Upper lobe of left lung (tissue), 6 donors: ENCODE measurements around the gene EML5. TPM values are rescaled to one million over a fixed set of nuclear protein-coding genes. Genes with fewer than 3 reads are reported as not detected.
A peak's percentile ranks its signal among the peaks of the same experiment; 100 is the strongest.

ENCODE experiments used
- ATAC-seq, 2 donors: fragments of 200-7000 bp; cut with Tn5 transposase; one replicate each; pipeline ENCODE4 v1.9.1; 2022; ENCODE audit warnings: mild to moderate bottlenecking in 2 of 2, moderate library complexity in 2 of 2; ENCODE audit not compliant: low FRiP score in 2 of 2
- DNase-seq, 2 donors: peaks; one replicate each; pipeline ENCODE4 v3.0.0-alpha.2; 2019 to 2020
- H3K27ac ChIP-seq, 4 donors: fragments of 200-600 bp; sonication (generic); one replicate each; pipeline ENCODE4 v1.5.1; 2016 to 2019
- H3K27me3 ChIP-seq, 4 donors: fragments of 200-600 bp; sonication (generic); one replicate each; pipeline ENCODE4 v1.5.1; 2017 to 2019
- H3K36me3 ChIP-seq, 4 donors: fragments of 200-600 bp; sonication (generic); one replicate each; pipeline ENCODE4 v1.5.1; 2016 to 2019
- H3K4me1 ChIP-seq, 4 donors: fragments of 200-600 bp; sonication (generic); one replicate each; pipeline ENCODE4 v1.5.1; 2018 to 2019
- H3K4me3 ChIP-seq, 4 donors: fragments of 200-600 bp; sonication (generic); one replicate each; pipeline ENCODE4 v1.5.1; 2017 to 2019; ENCODE audit warnings: mild to moderate bottlenecking in 2 of 4, moderate library complexity in 1 of 4
- H3K9me3 ChIP-seq, 4 donors: fragments of 200-600 bp; sonication (generic); one replicate each; pipeline ENCODE4 v1.5.1; 2018 to 2019
- CTCF ChIP-seq, 6 experiments: fragments of 450-650 bp in 4 of 6; fragments of 200-600 bp in 2 of 6; sonication (generic) in 2 of 6; IDR thresholded peaks; one replicate each; pipeline ENCODE4 v1.5.1; 2016 to 2019; ENCODE audit warnings: antibody characterized with exemption in 6 of 6
- EP300 ChIP-seq, 4 donors: sonication (generic); formaldehyde crosslinking; IDR thresholded peaks; one replicate each; pipeline ENCODE4 v1.5.1; 2017; ENCODE audit warnings: antibody characterized with exemption in 4 of 4, control low read depth in 2 of 4
- POLR2A ChIP-seq, 4 donors: fragments of 450-650 bp; IDR thresholded peaks; one replicate each; pipeline ENCODE4 v1.5.1; 2016 to 2017; ENCODE audit warnings: antibody characterized with exemption in 4 of 4, mild to moderate bottlenecking in 2 of 4
- POLR2AphosphoS5 ChIP-seq, 2 donors: sonication (generic); formaldehyde crosslinking; IDR thresholded peaks; one replicate each; pipeline ENCODE4 v1.5.1; 2017; ENCODE audit warnings: antibody characterized with exemption in 2 of 2
- WGBS, 2 donors: methylation state at CpG; one replicate each; pipeline ENCODE4 v1.1.5; 2017 to 2018; 5-methylcytosine and 5-hydroxymethylcytosine counted together
- total RNA-seq, 6 donors: library from RNA; depleted of rRNA in 4 of 6; stranded (reverse); fragments of >200 nt in 4 of 6; gene quantifications; one replicate each; pipeline versions ENCODE4 v1.1.0 to v1.2.1, GENCODE V29; 2016 to 2021
- donor health status: DM: no; HTN: no; CAD: no; lungs with moderate emphysema.
- donor health status: DM: no; HTN: yes; CAD: no; lungs with severe emphysema.

Gene EML5
- total RNA-seq, 6 donors from 2014 or later = 0.98 to 10.5 (median 3.3) TPM

GRCh38 chr14:88616697-88617096, 176.1 kb downstream of the EML5 start:
- H3K4me3 ChIP-seq = no peak overlapping the region
- H3K9me3 ChIP-seq = no peaks in the 10 kb centered on the region
- H3K27ac ChIP-seq = no peak overlapping the region
- H3K4me1 ChIP-seq = peaks cover 0 to 3% (median 0%) of the 10 kb centered on the region in 4 donors
- H3K36me3 ChIP-seq = peaks cover 7 to 22% (median 13%) of the 10 kb centered on the region in 4 donors
- no peaks in the 10 kb centered on the region for H3K27me3 ChIP-seq
- TF ChIP-seq EP300 (IDR thresholded peaks at IDR 0.05) (no peak), POLR2AphosphoS5 (IDR thresholded peaks at IDR 0.05) (no peak), POLR2A (IDR thresholded peaks at IDR 0.05) (no peak), CTCF (IDR thresholded peaks at IDR 0.05) (no peak)
- no peak for DNase-seq
- no peak for ATAC-seq
- WGBS, 2 donors = 90 to 93% methylated on average over 1 of the region's 1 CpG

- ATAC-seq = peak in 1 of 2 donors; percentile 42
Observed at GRCh38 chr14:88614218-88614907, 178.4 kb downstream of the EML5 start.

GRCh38 chr14:88613552-88614010, 179.2 kb downstream of the EML5 start:
- DNase-seq (no peak), ATAC-seq (peak in 1 of 2 donors; percentile 31)
- no peak overlapping the region for H3K4me3 ChIP-seq
- H3K27me3 ChIP-seq = no peaks in the 10 kb centered on the region
- H3K4me1 ChIP-seq = peaks cover 0 to 3% (median 0%) of the 10 kb centered on the region in 4 donors
- no peak overlapping the region for H3K27ac ChIP-seq
- 61 to 62% methylated on average over 5 of the region's 5 CpGs for WGBS, 2 donors
- no peaks in the 10 kb centered on the region for H3K9me3 ChIP-seq
- TF ChIP-seq POLR2A (IDR thresholded peaks at IDR 0.05) = no peak
- TF ChIP-seq CTCF (IDR thresholded peaks at IDR 0.05) = no peak
- no peak for TF ChIP-seq EP300 (IDR thresholded peaks at IDR 0.05)
- TF ChIP-seq POLR2AphosphoS5 (IDR thresholded peaks at IDR 0.05) = no peak
- H3K36me3 ChIP-seq = peaks cover 19 to 53% (median 38%) of the 10 kb centered on the region in 4 donors

More at GRCh38 chr14:88614218-88614907, 178.4 kb downstream of the EML5 start:
- H3K4me3 ChIP-seq = no peak overlapping the region
- H3K4me1 ChIP-seq = peaks cover 0 to 3% (median 0%) of the 10 kb centered on the region in 4 donors
- TF ChIP-seq POLR2A (IDR thresholded peaks at IDR 0.05) (no peak), POLR2AphosphoS5 (IDR thresholded peaks at IDR 0.05) (no peak), EP300 (IDR thresholded peaks at IDR 0.05) (no peak)
- H3K27me3 ChIP-seq = no peaks in the 10 kb centered on the region
- no peak for DNase-seq
- H3K27ac ChIP-seq = no peak overlapping the region
- H3K36me3 ChIP-seq = peaks cover 16 to 45% (median 31%) of the 10 kb centered on the region in 4 donors
- WGBS, 2 donors = 84 to 87% methylated on average over 3 of the region's 3 CpGs
- no peaks in the 10 kb centered on the region for H3K9me3 ChIP-seq

- 82 to 87% methylated on average over 4 of the region's 4 CpGs for WGBS, 2 donors
- peaks cover 19 to 59% (median 44%) of the 10 kb centered on the region in 4 donors for H3K36me3 ChIP-seq
Observed at GRCh38 chr14:88612981-88613380, 179.8 kb downstream of the EML5 start.

More at GRCh38 chr14:88612981-88613380, 179.8 kb downstream of the EML5 start:
- no peak for DNase-seq
- H3K27me3 ChIP-seq = no peaks in the 10 kb centered on the region
- no peak for TF ChIP-seq EP300 (IDR thresholded peaks at IDR 0.05)
- TF ChIP-seq CTCF (IDR thresholded peaks at IDR 0.05) = no peak
- no peak for TF ChIP-seq POLR2A (IDR thresholded peaks at IDR 0.05)
- no peak for TF ChIP-seq POLR2AphosphoS5 (IDR thresholded peaks at IDR 0.05)
- H3K9me3 ChIP-seq = no peaks in the 10 kb centered on the region
- ATAC-seq = no peak
- H3K27ac ChIP-seq = no peak overlapping the region
- no peak overlapping the region for H3K4me3 ChIP-seq
- peaks cover 0 to 3% (median 0%) of the 10 kb centered on the region in 4 donors for H3K4me1 ChIP-seq
